NOMO-1 treated with dmso at 0.1 percent for 144 hours (cell line): ENCODE results near the gene VPS50.
A peak's percentile ranks its signal among the peaks of the same experiment; 100 is the strongest.
"Not testable (repeated sequence)": the region's sequence is repeated elsewhere in the genome, so short reads cannot be mapped to it uniquely, and the experiment has no call there.

ENCODE experiments used
- DNase-seq: peaks from one replicate; lab custom pipeline; 2025; ENCODE audit not compliant: unreplicated experiment; lab: John Stamatoyannopoulos, UW

VPS50 gene

GRCh38 chr7:93239824-93240223, 7.7 kb downstream of the VPS50 start:
- DNase-seq: no peak

DNA sequence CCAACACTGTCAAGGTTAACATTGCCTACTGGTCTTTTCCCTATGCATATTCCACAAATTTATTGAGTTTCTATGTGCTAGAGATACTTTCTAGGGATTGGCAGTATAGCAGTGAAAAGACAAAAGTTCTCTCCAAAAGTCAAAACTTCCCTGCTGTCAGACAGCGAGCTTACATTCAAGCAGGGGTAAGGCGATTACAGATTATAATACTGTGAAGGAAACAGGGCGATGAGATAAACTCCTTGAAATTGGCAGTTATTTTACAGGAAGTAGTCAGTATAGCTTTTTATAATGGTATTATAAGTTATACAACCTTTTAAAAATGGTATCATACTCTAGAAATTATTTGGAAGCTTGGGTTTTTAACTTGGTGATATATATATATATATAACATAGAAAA, 9.9 kb downstream of the VPS50 start:
- no peak for DNase-seq

DNA sequence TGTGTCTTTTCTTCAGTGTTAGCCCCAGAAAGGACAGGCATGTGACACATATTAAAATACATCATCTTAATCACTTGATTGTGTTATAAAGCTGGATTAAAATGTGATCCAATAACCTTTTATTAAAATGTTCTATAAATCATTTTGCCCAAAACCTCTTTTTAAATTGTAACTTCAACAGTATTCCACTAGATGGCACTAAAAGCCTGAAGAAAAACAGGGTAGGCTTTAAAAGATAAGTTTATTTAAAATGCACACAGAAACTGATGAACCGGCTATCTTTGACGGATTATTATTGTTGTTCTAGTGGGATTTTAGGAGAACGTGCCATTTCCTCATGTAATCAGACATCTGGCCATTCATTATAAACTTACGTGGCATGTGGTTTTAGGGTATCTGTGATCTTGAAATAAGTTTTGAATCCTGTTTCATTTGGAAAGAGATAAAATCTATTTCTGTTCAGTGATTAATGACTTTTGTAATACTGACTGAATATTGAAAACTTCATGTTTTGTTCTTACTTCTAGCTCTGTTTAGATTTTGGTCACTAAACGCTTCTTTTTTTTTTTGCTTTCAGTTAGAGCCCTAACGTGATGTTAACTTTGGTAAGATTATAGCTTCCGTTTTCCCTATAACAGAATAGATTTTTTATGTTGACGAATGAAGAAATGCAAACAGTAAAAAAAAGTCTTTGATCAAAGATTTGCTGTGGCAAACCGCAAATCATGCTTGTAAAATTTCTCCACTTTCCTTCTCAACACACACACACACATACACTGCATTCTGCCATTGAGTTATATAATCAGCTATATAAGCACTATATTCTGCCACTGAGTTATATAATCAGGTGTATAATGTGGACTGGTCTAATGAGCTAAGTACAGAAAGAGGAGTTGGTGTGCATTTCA, 13.6 kb downstream of the VPS50 start:
- peak; percentile 28 for DNase-seq

DNA sequence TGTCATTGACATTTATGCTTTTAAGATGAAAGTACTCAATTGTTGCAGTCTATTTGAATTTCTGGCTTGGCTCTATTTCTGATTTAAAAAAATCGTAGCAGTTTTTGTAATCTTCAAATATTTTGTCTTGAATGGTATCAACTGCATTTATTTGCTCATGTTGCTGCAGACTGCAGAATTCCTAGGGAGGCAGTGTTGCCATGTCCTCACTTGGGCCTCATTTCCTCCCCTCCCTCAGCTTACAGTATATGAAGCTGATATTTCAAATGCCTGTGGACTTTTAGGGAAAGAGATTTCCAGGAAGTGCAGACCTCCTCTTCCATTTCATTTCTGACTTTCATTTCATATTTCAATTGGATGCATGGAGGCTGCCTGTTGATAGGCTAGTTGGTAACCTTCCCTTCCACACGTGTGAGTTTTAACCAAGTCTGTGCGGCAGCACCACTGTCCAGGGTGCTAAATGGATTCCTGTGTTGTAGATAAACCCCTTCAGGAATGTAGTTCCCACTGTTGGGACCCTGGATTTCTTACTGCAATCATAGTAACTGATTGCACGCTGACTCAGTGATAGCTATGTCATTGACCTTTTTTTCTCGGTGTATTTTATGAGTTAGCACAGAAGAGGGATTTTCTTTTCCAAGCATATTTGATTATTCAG, 17.5 kb downstream of the VPS50 start:
- no peak for DNase-seq

DNA sequence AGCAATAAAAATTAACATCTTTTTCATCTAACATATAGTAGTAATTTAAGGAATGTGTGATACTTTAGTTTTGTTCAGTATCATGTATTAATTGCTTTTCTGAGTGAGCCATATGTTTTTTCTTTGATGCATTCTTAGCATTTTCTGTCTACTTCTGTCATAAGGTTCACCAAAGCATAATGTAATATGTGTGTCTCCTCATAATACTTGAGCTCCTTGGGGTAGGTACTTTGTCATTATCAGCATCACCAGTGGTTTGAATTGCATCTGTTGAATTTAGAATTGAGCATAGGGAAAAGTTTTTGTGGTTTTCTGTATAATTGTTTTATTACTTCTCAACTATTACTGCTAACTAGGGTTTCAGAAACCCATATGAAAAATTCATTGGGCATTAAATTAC, 26.5 kb downstream of the VPS50 start:
- DNase-seq: no peak

GRCh38 chr7:93262535-93262934, 30.4 kb downstream of the VPS50 start:
- no peak for DNase-seq

DNA sequence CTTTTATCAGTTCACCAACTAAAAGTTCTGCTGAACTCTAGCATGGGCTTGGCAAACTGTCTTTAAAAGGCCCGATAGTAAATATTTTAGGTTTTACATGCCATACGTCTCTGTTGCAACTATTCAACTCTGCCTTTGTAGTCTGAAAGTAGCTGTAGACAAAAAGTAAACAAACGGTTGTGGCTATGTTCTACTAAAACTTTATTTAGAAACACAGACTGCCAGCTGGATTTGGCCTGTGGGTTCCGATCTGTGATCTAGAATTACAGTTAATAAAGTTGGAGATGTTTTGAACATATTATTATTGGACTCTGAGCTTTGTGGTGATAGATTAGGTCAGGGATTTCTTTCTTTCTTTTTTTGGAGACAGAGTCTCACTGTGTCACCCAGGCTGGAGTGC, 33.1 kb downstream of the VPS50 start:
- DNase-seq: no peak

GRCh38 chr7:93279541-93279940, 47.4 kb downstream of the VPS50 start:
- DNase-seq: no peak

GRCh38 chr7:93284908-93285307, 52.7 kb downstream of the VPS50 start:
- DNase-seq: no peak

GRCh38 chr7:93293229-93293628, 61.1 kb downstream of the VPS50 start:
- no peak for DNase-seq

DNA sequence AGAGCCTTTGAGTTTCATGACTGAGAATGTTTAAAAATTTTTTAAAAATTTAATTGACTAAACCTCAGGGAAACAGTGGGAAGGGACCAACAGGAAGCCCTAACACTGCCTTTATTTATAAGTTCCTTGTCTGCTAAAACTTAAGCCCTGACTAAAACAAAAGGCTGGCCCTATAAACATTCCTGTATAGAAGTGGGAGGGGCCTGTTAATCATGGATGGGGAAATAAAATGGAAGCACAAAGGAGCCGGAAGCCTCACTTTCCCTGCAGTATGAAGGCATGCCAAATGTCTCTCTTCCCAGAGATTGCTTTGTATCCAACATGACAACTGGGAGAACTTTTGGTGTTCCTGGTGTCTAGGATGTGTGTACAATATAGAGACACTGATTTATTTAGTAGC, 66.0 kb downstream of the VPS50 start:
- DNase-seq: no peak

DNA sequence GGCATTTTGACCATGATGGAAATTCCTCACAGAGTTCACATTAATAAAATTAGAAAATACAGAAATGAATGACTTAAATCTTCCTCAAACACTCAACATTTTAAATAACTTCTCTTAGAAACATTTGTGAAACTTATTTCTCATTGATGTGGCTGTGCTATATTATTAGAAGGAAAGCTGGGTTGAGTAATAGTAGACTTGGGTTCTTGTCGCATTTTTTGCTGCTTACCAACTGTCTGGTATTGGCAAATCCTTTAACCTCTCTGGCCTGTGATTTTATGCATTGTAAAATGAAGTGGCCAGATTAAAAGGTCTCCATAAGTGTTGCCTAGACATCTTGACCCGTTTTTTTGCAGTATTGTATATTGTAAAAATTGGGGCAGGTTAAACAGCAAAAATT, 66.5 kb downstream of the VPS50 start:
- DNase-seq: no peak

- DNase-seq: no peak
Observed at GRCh38 chr7:93301736-93302135, 69.6 kb downstream of the VPS50 start.

- DNase-seq: no peak
Observed at GRCh38 chr7:93307131-93307660, 75.0 kb downstream of the VPS50 start.

- no peak for DNase-seq
Observed at GRCh38 chr7:93307943-93308342, 75.8 kb downstream of the VPS50 start.

DNA sequence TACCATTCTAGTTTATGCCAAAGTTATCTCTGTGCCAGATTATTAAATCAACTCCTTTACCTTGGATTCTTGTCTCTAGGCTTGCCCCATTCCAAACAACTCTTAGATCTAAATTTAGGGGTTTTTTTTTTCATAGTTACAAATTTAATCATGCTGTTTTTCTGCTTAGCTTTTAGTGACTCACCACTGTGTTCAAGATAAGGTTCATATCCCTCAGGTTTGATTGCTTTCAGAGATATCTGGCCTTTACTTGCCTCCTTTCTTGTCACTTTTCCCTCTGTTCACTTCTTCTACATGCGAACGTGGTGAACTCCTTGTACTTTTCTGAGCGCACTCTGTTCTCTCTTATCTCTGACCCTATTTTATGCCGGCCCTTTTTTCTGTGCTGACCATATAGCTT, 78.2 kb downstream of the VPS50 start:
- DNase-seq: no peak

- DNase-seq: no peak
Observed at GRCh38 chr7:93314449-93314848, 82.3 kb downstream of the VPS50 start.

DNA sequence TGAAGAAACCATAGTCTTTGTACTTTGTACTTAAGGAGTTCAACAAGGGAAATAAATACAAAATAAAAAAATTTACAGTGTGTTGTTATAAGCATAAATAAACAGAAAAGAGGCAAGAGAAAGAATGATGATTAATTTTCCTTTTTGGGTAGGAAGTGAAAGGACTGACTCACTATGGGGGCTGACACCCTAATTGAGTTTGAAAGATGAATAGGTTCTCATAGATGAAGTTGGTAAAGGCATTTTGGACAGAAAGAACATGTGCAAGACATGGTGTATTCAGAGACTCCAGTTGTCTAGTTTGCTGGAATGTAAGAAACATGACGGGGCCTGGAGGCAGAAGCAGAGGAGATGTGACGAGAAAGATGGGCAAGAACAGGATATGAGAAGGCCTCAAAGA, 83.7 kb downstream of the VPS50 start:
- no peak for DNase-seq

GRCh38 chr7:93316730-93317129, 84.6 kb downstream of the VPS50 start:
- no peak for DNase-seq

DNA sequence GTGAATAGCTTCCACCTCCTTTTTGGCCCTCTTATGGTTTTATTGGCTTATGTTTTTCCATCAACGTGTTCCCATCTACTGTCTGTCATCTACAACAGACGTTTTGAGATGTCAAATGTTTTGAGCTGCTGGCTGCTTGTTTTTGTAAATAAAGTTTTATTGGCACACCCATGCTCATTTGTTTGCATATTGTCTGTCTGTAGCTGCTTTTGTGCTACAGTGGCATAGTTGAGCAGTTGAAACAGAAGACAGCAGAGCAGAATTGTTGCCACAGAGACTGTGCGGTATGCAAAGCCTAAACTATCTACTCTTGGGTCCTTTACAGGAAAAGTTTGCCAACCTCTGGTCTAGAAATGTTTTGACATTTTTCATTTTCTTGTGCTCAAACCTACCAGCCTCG, 88.7 kb downstream of the VPS50 start:
- no peak for DNase-seq

DNA sequence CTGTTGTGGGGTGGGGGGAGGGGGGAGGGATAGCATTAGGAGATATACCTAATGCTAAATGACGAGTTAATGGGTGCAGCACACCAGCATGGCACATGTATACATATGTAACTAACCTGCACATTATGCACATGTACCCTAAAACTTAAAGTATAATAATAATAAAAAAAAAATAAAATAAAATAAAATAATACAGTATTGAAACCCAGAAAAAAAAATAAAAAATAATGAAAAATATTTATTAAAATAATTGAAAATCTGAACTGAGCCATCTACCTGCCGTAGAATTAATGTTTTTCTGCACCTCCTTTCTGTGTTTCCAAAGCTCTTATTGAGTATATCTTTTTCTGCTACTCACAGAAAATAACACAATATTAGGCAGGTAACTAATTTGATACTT, 94.1 kb downstream of the VPS50 start:
- DNase-seq: not testable (repeated sequence)

GRCh38 chr7:93327006-93327633, 95.0 kb downstream of the VPS50 start:
- DNase-seq: no peak
